G401.6 (cell line): Measurements from ENCODE around the gene TAGLN3.
A peak's percentile ranks its signal among the peaks of the same experiment; 100 is the strongest.
"Not testable (repeated sequence)": the region's sequence is repeated elsewhere in the genome, so short reads cannot be mapped to it uniquely, and the experiment has no call there.

Experiments used
- FAIRE-seq: peaks from 2 replicates; lab custom pipeline; 2012; peaks lifted over from hg19 to GRCh38; lab: Jason Lieb, UNC

TAGLN3 gene

GRCh38 chr3:112010636-112011035, 11.9 kb downstream of the TAGLN3 start:
- no peak for FAIRE-seq

- FAIRE-seq = no peak
These were observed 12.7 kb downstream of the TAGLN3 start for GRCh38 chr3:112011376-112011940.

- no peak for FAIRE-seq
These were observed 13.7 kb downstream of the TAGLN3 start for GRCh38 chr3:112012205-112012992.

GRCh38 chr3:112013058-112013783, 14.5 kb downstream of the TAGLN3 start:
- FAIRE-seq = peak; percentile 80

- FAIRE-seq = no peak
These were observed 15.0 kb downstream of the TAGLN3 start for GRCh38 chr3:112013784-112014143.

- no peak for FAIRE-seq
These were observed 18.4 kb downstream of the TAGLN3 start for GRCh38 chr3:112017091-112017490.

- no peak for FAIRE-seq
These were observed 20.0 kb downstream of the TAGLN3 start for GRCh38 chr3:112018712-112019111.

- no peak for FAIRE-seq
These were observed 21.0 kb downstream of the TAGLN3 start for GRCh38 chr3:112019716-112020115.

GRCh38 chr3:112020674-112021085, 22.0 kb downstream of the TAGLN3 start:
- no peak for FAIRE-seq

- FAIRE-seq = no peak
These were observed 28.4 kb downstream of the TAGLN3 start for GRCh38 chr3:112027142-112027541.

GRCh38 chr3:112027826-112028225, 29.1 kb downstream of the TAGLN3 start:
- FAIRE-seq = no peak

GRCh38 chr3:112030901-112031300, 32.2 kb downstream of the TAGLN3 start:
- no peak for FAIRE-seq

- no peak for FAIRE-seq
These were observed 33.5 kb downstream of the TAGLN3 start for GRCh38 chr3:112032098-112032731.

- no peak for FAIRE-seq
These were observed 35.7 kb downstream of the TAGLN3 start, which contains the start of gene TMPRSS7 for GRCh38 chr3:112034436-112034835. TMPRSS7 (plus strand) TSS chr3:112034736; CDS start chr3:112034846, 110 bp downstream.

GRCh38 chr3:112035241-112035640, 36.5 kb downstream of the TAGLN3 start:
- no peak for FAIRE-seq

GRCh38 chr3:112037194-112037593, 38.5 kb downstream of the TAGLN3 start:
- not testable (repeated sequence) for FAIRE-seq

GRCh38 chr3:112038863-112039262, 40.1 kb downstream of the TAGLN3 start:
- no peak for FAIRE-seq

- no peak for FAIRE-seq
These were observed 42.6 kb downstream of the TAGLN3 start for GRCh38 chr3:112041321-112041720.

GRCh38 chr3:112042842-112043280, 44.1 kb downstream of the TAGLN3 start:
- no peak for FAIRE-seq

GRCh38 chr3:112043621-112044201, 45.0 kb downstream of the TAGLN3 start:
- peak; percentile 83 for FAIRE-seq

GRCh38 chr3:112046599-112046998, 47.9 kb downstream of the TAGLN3 start:
- no peak for FAIRE-seq

- FAIRE-seq = no peak
These were observed 48.5 kb downstream of the TAGLN3 start for GRCh38 chr3:112047264-112047663.
